ENCODE data around the gene TAC4.

DNA sequence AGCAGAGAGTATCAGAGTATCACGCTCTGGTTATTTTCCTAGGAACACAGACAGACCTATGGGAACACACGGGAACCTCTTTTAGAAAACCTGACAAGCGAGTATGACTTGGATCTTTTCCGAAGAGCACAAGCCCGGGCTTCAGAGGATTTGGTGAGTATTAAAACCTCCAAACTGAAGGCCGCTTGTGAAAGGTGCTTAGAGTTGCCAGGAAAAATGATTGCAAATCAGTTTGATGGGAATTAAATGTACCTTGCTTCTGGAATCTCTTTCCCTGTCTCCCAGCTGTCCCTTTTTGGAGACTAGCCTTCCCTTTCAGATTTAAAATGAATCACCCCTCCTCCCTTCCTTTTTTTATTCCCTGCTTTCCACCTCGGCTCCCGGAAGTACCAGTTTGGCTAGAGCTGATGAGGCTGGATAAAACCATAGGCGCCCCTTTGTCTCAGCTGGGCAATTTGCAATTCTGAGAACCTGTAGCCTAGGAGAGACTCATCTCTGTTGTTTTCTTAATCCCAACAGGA, 32.0 kb downstream of the TAC4 start:
- TF ChIP-seq, protein P1, sequence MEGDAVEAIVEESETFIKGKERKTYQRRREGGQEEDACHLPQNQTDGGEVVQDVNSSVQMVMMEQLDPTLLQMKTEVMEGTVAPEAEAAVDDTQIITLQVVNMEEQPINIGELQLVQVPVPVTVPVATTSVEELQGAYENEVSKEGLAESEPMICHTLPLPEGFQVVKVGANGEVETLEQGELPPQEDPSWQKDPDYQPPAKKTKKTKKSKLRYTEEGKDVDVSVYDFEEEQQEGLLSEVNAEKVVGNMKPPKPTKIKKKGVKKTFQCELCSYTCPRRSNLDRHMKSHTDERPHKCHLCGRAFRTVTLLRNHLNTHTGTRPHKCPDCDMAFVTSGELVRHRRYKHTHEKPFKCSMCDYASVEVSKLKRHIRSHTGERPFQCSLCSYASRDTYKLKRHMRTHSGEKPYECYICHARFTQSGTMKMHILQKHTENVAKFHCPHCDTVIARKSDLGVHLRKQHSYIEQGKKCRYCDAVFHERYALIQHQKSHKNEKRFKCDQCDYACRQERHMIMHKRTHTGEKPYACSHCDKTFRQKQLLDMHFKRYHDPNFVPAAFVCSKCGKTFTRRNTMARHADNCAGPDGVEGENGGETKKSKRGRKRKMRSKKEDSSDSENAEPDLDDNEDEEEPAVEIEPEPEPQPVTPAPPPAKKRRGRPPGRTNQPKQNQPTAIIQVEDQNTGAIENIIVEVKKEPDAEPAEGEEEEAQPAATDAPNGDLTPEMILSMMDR (IDR thresholded peaks at IDR 0.05): no peak
- TF ChIP-seq, protein P2, sequence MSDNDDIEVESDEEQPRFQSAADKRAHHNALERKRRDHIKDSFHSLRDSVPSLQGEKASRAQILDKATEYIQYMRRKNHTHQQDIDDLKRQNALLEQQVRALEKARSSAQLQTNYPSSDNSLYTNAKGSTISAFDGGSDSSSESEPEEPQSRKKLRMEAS (IDR thresholded peaks at IDR 0.05): no peak
